Osteoblast (primary cell): Measurements from ENCODE around the gene LPXN. TPM values are rescaled to one million over a fixed set of nuclear protein-coding genes. Genes with fewer than 3 reads are reported as not detected.

Source experiments
- DNase-seq: peaks from one replicate; pipeline ENCODE4 v3.0.0; 2011; ENCODE audit warnings: low spot score, mixed read lengths; ENCODE audit not compliant: insufficient read length; ENCODE audit errors: missing footprints
- H2AFZ ChIP-seq: 2 replicates; pipeline ENCODE4 v1.6.0; 2011; ENCODE audit warnings: mild to moderate bottlenecking, low read length
- H3K27ac ChIP-seq: 2 replicates; pipeline ENCODE4 v1.5.1; 2011; ENCODE audit warnings: mild to moderate bottlenecking, low read depth, low read length, moderate library complexity
- H3K27me3 ChIP-seq: 2 replicates; pipeline ENCODE4 v1.6.0; 2012; ENCODE audit warnings: mild to moderate bottlenecking, control low read depth, inconsistent platforms, low read length, moderate library complexity; ENCODE audit not compliant: insufficient read depth
- H3K36me3 ChIP-seq: 2 replicates; pipeline ENCODE4 v1.5.1; 2011; ENCODE audit warnings: mild to moderate bottlenecking, low read length, control low read depth, moderate library complexity; ENCODE audit not compliant: insufficient read depth
- H3K4me1 ChIP-seq: 2 replicates; pipeline ENCODE4 v1.5.1; 2011; ENCODE audit warnings: mild to moderate bottlenecking, low read length, control low read depth, moderate library complexity; ENCODE audit not compliant: insufficient read depth
- H3K4me2 ChIP-seq: 2 replicates; pipeline ENCODE4 v1.6.0; 2011; ENCODE audit warnings: mild to moderate bottlenecking, low read length; ENCODE audit not compliant: insufficient read depth
- H3K4me3 ChIP-seq: fragments of 200-600 bp; sonication (generic); 3 replicates; pipeline ENCODE4 v1.5.1; 2012; ENCODE audit warnings: mild to moderate bottlenecking, low read length, inconsistent platforms; ENCODE audit not compliant: insufficient read depth
- H3K79me2 ChIP-seq: 2 replicates; pipeline ENCODE4 v1.6.0; 2012; ENCODE audit warnings: mild to moderate bottlenecking, low read length, control low read depth, inconsistent platforms; ENCODE audit not compliant: insufficient read depth
- H3K9me3 ChIP-seq: 2 replicates; pipeline ENCODE4 v1.5.1; 2011; ENCODE audit warnings: low read depth, low read length, control low read depth
- H4K20me1 ChIP-seq: 2 replicates; pipeline ENCODE4 v1.6.0; 2012; ENCODE audit warnings: mild to moderate bottlenecking, low read length, control low read depth; ENCODE audit not compliant: insufficient read depth
- CTCF ChIP-seq: IDR thresholded peaks from 2 replicates; pipeline ENCODE4 v1.5.1; 2011; ENCODE audit warnings: mild to moderate bottlenecking, low read depth, low read length, moderate library complexity; ENCODE audit errors: extremely low read depth
- total RNA-seq: library from RNA; depleted of rRNA; stranded (reverse); fragments of >200 nt; gene quantifications from 2 replicates; pipeline ENCODE4 v1.2.3, GENCODE V29; 2012

Gene LPXN
- total RNA-seq, 1 donor: 14.5 TPM

GRCh38 chr11:58487170-58487569 is 88.5 kb downstream of the LPXN start:
- DNase-seq: no peak

GRCh38 chr11:58485961-58486360 is 89.7 kb downstream of the LPXN start:
- DNase-seq: no peak
- H3K27ac ChIP-seq: no peak overlapping the region
- H3K36me3 ChIP-seq: no peaks in the 10 kb centered on the region
- no peaks in the 10 kb centered on the region for H4K20me1 ChIP-seq
- no peaks in the 10 kb centered on the region for H3K9me3 ChIP-seq
- H2AFZ ChIP-seq: no peak overlapping the region
- no peaks in the 10 kb centered on the region for H3K4me1 ChIP-seq
- H3K4me2 ChIP-seq: no peak overlapping the region
- TF ChIP-seq CTCF: no peak
- H3K4me3 ChIP-seq: no peak overlapping the region
- H3K79me2 ChIP-seq: no peaks in the 10 kb centered on the region
- H3K27me3 ChIP-seq: no peaks in the 10 kb centered on the region

More at GRCh38 chr11:58487170-58487569, 88.5 kb downstream of the LPXN start:
- no peak overlapping the region for H2AFZ ChIP-seq
- H3K4me3 ChIP-seq: no peak overlapping the region
- H3K4me2 ChIP-seq: no peak overlapping the region
- no peaks in the 10 kb centered on the region for H3K4me1 ChIP-seq
- no peaks in the 10 kb centered on the region for H4K20me1 ChIP-seq
- H3K27me3 ChIP-seq: no peaks in the 10 kb centered on the region
- no peaks in the 10 kb centered on the region for H3K79me2 ChIP-seq
- H3K36me3 ChIP-seq: no peaks in the 10 kb centered on the region
- no peak for TF ChIP-seq CTCF
- no peak overlapping the region for H3K27ac ChIP-seq
- H3K9me3 ChIP-seq: no peaks in the 10 kb centered on the region

Other genes starting within 250 kb of the LPXN start
- gene OR5B17, start 216.8 kb downstream of the LPXN start, total RNA-seq: not detected in 2 replicates
- not detected in 2 replicates for gene OR5B3, start 169.0 kb downstream of the LPXN start, total RNA-seq
- not detected in 2 replicates for gene OR5B2, start 147.7 kb downstream of the LPXN start, total RNA-seq
- not detected in 2 replicates for gene OR5B12, start 133.6 kb downstream of the LPXN start, total RNA-seq
- gene OR5B21, start 67.8 kb downstream of the LPXN start, total RNA-seq: not detected in 2 replicates
- gene ZFP91, start 3.2 kb upstream of the LPXN start, total RNA-seq: 61.2 and 62.5 TPM in 2 replicates
- gene CNTF, start 46.8 kb upstream of the LPXN start, total RNA-seq: 1.4 and 1.8 TPM in 2 replicates
- gene GLYAT, start 156.1 kb upstream of the LPXN start, total RNA-seq: not detected in 2 replicates